Neural crest cell (in vitro differentiated cells): ENCODE data around the gene RAB33B. TPM values are rescaled to one million over a fixed set of nuclear protein-coding genes. Genes with fewer than 3 reads are reported as not detected.
"Not testable (repeated sequence)": the region's sequence is repeated elsewhere in the genome, so short reads cannot be mapped to it uniquely, and the experiment has no call there.

Experiments
- DNase-seq: peaks from one replicate; pipeline ENCODE4 v3.0.0; 2021; ENCODE audit warnings: low read depth, mixed read lengths, low spot score
- H3K27ac Mint-ChIP-seq: one replicate; pipeline ENCODE4 v1.8.0; 2021; ENCODE audit warnings: mild to moderate bottlenecking, mixed read lengths; ENCODE audit not compliant: unreplicated experiment
- H3K27me3 Mint-ChIP-seq: 2 replicates; pipeline ENCODE4 v1.8.0; 2021; ENCODE audit warnings: low read depth, mild to moderate bottlenecking, mixed read lengths
- H3K36me3 Mint-ChIP-seq: 2 replicates; pipeline ENCODE4 v1.8.0; 2021; ENCODE audit warnings: low read depth, mild to moderate bottlenecking, mixed read lengths
- H3K4me1 Mint-ChIP-seq: 2 replicates; pipeline ENCODE4 v1.8.0; 2021; ENCODE audit warnings: mixed read lengths
- H3K4me3 Mint-ChIP-seq: one replicate; pipeline ENCODE4 v1.8.0; 2021; ENCODE audit warnings: mild to moderate bottlenecking, mixed read lengths
- H3K9me3 Mint-ChIP-seq: 2 replicates; pipeline ENCODE4 v1.8.0; 2021; ENCODE audit warnings: mixed read lengths
- CTCF ChIP-seq: fragments of 200-600 bp; sonication (generic); conservative IDR thresholded peaks from 2 replicates; pipeline ENCODE4 v1.5.0; 2021; ENCODE audit warnings: antibody characterized with exemption, mild to moderate bottlenecking
- long read RNA-seq: library from polyadenylated mRNA; unstranded; transcript quantifications from one replicate; pipeline ENCODE4 v2.0.0, GENCODE V29; 2020
- total RNA-seq: library from RNA; stranded (reverse); gene quantifications from 2 replicates; pipeline ENCODE4 v1.2.1, GENCODE V29; 2021

RAB33B gene
- 6.5 and 7.0 TPM in 2 replicates for total RNA-seq
- long read RNA-seq, full-length matches to known transcripts: 1 of 5 reads
- long read RNA-seq, partial matches to known transcripts: 0 of 5 reads
- long read RNA-seq, other reads (novel, unspliced or antisense): 4 of 5 reads

GRCh38 chr4:139454111-139455045 is at the start of gene RAB33B:
Gene RAB33B (plus strand): TSS chr4:139454121. CDS start chr4:139454196, 75 bp downstream.
- Mint-ChIP-seq H3K9me3 (peaks cover 4% of the 10 kb centered on the region), H3K4me3 (peak within 1 kb of the TSS; percentile 96), H3K36me3 (no peaks in the 10 kb centered on the region), H3K27ac (peak within 1 kb of the TSS; percentile 99), H3K4me1 (peaks cover 58% of the 10 kb centered on the region), H3K27me3 (no peaks in the 10 kb centered on the region)
- TF ChIP-seq CTCF: no peak
- no peak for DNase-seq

- Mint-ChIP-seq H3K4me1 (no peaks in the 10 kb centered on the region), H3K27me3 (no peaks in the 10 kb centered on the region), H3K9me3 (peaks cover 10% of the 10 kb centered on the region), H3K4me3 (no peak overlapping the region), H3K36me3 (peaks cover 35% of the 10 kb centered on the region), H3K27ac (peak overlapping the region; percentile 66)
- no peak for DNase-seq
- no peak for TF ChIP-seq CTCF
Measured at GRCh38 chr4:139410312-139410711, 43.6 kb upstream of the RAB33B start.

GRCh38 chr4:139414671-139415210 is 39.2 kb upstream of the RAB33B start:
- DNase-seq, H3K4me1 Mint-ChIP-seq, H3K4me3 Mint-ChIP-seq, H3K27me3 Mint-ChIP-seq, H3K27ac Mint-ChIP-seq: not testable (repeated sequence)
- Mint-ChIP-seq H3K9me3 (peaks cover 13% of the 10 kb centered on the region), H3K36me3 (peaks cover 42% of the 10 kb centered on the region)

GRCh38 chr4:139416073-139416673 is 37.7 kb upstream of the RAB33B start:
- H3K27ac Mint-ChIP-seq: no peak overlapping the region
- DNase-seq: peak; percentile 9
- H3K36me3 Mint-ChIP-seq: peaks cover 52% of the 10 kb centered on the region
- no peaks in the 10 kb centered on the region for H3K27me3 Mint-ChIP-seq
- TF ChIP-seq CTCF: peak; percentile 81
- no peaks in the 10 kb centered on the region for H3K4me1 Mint-ChIP-seq
- no peak overlapping the region for H3K4me3 Mint-ChIP-seq
- peaks cover 22% of the 10 kb centered on the region for H3K9me3 Mint-ChIP-seq

- H3K27ac Mint-ChIP-seq: no peak overlapping the region
- H3K9me3 Mint-ChIP-seq: peaks cover 24% of the 10 kb centered on the region
- H3K4me3 Mint-ChIP-seq: no peak overlapping the region
- no peaks in the 10 kb centered on the region for H3K4me1 Mint-ChIP-seq
- no peak for TF ChIP-seq CTCF
- H3K36me3 Mint-ChIP-seq: peaks cover 53% of the 10 kb centered on the region
- DNase-seq: no peak
- H3K27me3 Mint-ChIP-seq: no peaks in the 10 kb centered on the region
Measured at GRCh38 chr4:139419388-139419914, 34.5 kb upstream of the RAB33B start.
